SKM-1 treated with dmso at 0.1 percent for 144 hours (cell line): ENCODE data around the gene SECISBP2.
"Not testable (repeated sequence)": the region's sequence is repeated elsewhere in the genome, so short reads cannot be mapped to it uniquely, and the experiment has no call there.

Source experiments
- DNase-seq: peaks from one replicate; lab custom pipeline; 2025; ENCODE audit not compliant: unreplicated experiment; lab: John Stamatoyannopoulos, UW

SECISBP2 gene

DNA sequence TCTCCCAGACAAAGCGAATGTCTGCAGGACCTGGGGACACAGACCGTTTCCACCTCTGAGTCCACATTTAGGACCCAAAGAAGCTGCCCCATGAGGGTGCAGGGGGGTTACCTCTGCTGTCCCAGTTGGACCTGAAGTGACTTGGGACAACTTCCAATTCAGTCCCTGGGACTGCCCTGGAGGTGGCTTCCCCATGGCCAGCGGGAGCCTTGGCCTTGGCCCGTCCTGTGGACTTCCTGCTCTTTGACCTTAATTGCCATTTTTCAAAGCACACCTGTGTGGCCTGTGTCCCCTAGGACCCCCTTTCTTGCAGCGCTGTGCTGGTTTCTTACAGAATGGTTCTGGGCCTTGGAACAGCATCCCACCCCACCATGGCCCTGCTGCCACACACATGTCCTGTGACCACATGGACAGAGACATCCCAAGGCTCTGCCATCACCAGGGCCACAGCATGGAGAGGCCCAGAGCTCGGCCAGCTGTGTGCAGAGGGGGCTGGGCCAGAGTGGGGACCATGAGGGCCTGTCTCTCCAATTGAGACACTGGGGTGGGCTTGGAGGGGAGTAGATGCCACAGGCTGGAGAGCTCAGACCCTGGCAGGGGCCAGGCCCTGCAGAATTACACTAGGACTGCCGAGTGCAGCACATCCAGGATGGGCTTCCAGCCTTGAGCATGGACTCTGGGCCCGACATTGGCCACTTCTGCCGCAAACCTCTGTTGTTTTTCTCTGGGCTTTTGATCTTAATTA, 45.8 kb downstream of the SECISBP2 start:
- no peak for DNase-seq

DNA sequence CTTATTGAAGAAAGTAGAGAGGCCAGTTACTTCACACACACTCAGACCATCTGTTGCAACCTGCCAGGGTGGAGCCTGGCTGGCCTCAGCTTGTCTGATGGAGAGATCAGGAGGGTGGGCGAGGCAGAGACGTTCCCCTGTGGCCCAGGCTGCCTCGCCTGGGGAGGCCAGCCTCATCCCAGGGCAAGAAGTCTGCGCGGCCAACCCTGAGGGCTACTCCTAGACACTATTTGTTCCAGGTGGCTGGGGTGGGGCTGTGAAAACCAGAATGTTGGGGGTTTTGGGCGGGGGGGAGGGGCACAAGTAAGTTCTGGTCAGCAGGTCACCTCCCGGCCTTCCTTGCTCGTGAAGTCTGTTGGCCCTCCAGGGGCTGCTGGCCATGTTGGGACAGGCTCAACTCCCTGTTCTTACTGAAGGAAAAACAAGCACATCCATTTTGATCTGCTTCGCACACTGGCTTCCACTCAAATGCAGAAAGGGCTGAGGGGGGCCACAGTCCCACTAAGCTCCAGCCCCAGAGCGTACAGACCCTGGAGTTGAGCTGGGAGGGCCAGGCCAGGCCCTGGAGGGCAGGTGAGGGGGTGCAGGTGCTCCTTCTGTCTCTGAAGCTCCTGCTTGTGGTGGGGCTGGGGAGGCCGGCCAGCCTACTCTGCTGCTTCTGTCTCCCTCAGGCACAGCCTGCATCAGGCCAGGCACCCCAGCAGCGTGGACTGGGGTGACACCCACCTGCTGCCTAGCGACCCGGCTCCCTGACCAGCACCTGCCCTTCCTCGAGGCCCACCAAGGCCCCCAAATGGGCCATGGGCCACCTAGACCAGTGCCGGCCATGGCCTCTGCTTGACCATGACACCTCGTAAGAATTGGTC, 46.6 kb downstream of the SECISBP2 start:
- no peak for DNase-seq

DNA sequence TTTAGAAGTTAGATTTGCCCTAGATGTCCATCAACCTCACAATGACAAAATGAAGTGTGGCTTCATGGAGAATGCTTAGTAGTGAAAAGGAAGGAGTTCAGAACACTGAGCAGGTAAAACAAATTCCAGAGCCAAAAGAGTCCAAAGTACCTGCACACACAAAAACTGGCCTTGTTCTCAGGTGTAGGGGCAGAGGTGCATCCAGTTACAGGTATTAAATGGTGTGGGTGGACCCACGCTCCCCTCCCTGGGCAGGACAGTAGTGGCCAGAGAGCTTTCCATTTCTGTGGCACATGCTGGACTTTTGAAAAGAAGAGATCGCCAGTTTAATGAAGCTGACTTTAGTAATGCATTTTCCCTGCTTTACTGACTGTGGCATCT, 47.2 kb downstream of the SECISBP2 start:
- no peak for DNase-seq

DNA sequence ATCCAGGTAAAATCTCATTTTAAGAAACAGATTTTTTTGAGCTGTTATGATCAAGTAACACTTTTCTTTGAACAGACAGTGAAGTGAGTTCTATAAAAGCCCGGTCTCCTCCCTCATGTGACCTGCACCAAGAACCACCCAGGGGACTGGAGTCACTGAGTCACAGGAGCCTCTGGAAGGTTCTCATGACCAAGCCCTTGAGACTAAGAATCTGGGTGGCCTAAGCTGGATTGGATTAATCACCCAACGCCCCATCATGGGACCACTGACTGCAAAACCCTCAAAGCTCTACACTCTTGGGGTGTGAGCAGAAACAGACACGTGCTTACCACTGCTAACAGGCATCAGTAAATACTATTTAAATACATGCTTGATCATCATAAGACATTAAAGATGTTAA, 48.4 kb downstream of the SECISBP2 start:
- DNase-seq = no peak

DNA sequence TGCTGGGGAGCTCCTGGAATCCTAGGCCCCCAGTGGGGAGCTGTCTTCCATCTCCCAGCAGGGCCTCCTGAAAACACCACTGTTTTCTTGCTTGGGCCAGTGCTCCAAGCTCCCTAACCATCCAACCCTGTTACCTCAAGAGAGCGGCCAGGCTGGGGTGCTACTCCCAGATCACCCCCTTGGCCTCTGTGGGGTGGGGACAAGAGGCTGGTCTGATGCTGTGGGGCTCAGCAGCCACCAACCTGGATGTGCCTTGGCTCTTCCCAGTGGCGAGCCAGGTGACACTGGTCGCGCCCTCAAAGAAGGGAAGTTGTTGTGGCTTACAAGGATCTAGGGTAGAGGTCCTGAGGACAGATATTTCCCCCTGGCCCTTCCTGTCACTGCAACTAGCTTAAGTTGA, 49.0 kb downstream of the SECISBP2 start:
- no peak for DNase-seq

DNA sequence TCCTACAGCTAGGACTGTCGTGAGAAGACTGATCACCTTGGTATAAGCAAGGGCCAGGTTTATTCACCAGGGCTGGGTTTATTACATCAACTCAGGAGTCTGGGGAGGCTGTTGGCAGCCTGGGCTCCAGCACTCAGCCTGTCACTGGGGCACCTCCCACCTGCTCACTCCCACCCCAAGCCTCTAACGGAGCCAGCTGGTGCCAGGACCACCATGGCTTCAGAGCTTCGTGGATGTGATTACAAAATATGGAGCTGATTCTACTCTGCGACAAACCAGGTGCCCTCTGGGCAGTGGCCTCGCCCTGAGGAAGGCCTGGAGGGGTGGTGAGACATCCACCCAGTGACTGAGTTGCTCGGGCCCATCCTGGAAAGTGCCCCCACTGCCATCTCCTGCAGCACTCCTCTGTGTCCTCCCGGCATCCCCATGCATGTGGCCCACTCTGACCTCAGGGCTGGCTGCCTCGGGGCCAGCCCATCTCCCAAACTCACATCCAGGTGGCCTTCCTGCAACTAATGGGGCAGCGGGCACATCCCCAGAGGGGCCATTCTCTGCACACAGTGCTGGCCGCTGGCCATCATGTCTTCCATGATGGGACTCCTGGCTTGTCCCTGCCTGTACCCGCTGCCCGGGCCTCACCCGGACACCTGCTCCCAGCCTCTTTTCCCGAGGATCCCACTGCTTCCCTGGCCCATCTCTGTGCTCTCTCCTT, 49.6 kb downstream of the SECISBP2 start:
- no peak for DNase-seq

DNA sequence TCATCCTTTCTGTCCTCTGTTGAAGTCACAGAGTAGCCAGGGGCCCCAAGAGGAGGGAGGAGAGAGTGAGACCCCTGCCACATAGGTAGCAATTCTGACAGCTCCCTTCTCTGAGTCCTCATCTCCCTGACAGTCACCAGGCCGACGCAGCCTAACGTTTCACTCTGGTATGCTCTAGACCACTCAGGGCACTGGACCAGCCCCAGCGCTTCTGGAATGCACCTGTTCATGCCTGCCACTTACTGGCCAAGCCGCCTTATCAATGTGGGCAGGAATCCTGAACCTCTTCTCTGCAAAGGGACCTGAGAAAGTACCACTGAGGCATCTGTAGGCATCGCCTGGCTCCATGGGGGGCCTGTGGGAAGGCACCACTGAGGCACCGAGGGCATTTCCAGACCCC, 50.2 kb downstream of the SECISBP2 start:
- no peak for DNase-seq

DNA sequence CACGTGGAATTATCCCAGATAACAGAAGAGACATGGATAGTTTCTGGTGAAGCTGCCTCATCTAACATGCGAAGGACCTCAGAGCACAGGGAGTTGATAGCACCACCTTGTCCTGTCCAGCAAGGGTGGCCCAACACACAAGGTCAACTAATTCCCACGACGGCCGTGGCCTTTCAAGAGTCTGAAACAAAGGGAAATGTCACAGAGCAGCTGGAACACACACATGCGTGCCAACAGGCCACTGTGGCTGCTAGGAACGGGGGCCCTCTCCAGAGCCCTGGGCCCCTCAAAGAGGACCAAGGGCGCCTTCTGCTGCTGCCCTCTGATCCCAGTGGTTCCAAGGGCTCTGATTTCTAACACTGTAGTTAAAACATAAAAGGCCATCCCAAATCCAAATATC, 50.7 kb downstream of the SECISBP2 start:
- no peak for DNase-seq

DNA sequence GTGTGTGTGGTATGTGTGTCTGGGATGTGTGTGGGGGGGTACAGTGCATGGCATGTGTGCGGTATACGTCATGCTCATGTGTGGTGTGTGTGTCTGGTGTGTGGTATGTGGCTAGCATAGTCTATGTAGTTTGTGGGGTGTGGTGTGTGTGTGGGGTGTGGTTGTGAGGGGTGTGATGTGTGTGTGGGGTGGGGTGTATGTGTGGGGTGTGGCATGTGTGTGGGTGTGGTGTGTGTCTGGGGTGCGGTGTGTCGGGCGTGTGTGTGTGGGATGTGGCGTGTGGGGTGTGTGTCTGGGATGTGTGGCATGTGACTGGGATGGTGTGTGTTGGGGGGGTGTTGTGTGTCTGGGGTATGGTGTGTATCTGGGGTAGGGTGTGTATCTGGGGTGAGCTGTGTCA, 52.3 kb downstream of the SECISBP2 start:
- DNase-seq = no peak

DNA sequence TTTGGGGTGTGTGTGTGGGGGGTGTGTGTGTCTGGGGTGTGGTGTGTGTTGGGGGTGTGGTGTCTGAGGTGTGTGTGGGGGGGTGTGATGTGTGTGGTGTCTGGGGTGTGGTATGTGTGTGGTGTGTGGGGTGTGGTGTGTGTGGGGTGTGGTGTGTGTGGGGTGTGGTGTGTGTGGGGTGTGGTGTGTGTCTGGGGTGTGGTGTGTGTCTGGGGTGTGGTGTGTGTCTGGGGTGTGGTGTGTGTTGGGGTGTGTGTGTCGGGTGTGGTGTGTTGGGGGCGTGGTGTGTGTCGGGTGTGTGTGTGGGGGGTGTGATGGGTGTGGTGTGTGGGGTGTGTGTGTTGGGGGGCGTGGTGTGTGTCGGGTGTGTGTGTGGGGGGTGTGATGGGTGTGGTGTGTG, 53.5 kb downstream of the SECISBP2 start:
- DNase-seq = not testable (repeated sequence)

DNA sequence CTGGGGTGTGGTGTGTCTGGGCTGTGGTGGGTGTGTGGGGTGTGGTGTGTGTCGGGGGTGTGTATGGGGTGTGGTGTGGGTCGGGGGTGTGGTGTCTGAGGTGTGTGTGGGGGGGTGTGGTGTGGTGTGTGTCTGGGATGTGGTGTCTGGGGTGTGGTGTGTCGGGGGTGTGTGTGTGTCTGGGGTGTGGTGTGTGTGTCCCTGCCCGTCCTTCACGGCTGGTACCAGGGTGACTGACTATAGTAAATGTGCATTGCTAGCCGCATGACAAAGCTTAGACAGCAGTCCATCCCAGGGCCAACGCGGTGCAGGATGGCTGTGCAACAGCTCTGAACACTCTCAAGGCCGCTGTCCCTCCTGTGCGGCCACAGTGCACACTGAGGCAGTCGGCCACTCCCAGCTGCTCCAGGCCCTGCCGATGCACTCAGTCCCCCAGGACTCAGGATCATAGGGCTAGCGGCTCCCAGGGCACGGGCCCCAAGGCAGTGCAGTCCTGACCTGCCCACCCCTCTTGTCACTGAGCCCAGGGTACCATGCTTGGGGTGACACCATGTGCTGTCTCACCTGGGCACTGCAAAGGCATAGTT, 54.0 kb downstream of the SECISBP2 start:
- DNase-seq = no peak

DNA sequence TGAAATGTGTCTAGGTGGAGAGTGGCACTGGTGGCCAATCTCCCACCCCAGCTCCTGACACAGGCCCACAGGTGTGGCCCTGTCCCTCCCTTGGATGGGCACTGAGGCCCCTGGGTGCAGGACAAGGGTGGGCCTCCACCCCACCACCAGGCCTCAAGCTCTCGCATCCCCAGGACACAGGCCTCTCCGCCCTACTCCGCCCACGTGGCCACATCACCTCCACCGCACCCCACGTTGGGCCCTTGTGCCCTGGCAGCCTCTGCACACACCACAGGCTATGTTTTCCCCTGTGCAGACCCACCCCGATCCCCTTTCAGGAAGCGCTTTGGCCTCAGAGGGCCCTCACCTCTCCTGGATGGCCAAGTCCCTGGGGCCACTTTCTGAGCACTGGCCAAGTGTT, 54.7 kb downstream of the SECISBP2 start:
- no peak for DNase-seq

DNA sequence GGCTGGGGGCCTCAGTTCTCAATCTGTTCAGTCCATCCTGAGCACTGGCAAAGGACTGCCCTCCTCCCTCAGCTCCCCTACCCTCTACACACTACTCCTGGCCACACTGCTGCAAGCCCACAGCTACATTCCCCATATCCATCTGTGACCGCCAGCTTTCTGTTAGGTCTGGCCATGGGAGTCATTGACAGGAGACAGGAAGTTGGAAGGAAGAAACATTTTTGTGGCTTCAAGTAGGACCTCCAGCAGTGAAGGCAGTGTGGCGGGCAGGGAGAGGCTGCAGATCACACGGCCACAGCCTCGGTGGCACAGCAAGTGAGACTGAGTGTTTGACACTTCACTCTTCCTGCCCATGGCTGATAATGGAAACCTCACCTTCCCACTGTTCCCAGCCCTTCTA, 55.9 kb downstream of the SECISBP2 start:
- no peak for DNase-seq

DNA sequence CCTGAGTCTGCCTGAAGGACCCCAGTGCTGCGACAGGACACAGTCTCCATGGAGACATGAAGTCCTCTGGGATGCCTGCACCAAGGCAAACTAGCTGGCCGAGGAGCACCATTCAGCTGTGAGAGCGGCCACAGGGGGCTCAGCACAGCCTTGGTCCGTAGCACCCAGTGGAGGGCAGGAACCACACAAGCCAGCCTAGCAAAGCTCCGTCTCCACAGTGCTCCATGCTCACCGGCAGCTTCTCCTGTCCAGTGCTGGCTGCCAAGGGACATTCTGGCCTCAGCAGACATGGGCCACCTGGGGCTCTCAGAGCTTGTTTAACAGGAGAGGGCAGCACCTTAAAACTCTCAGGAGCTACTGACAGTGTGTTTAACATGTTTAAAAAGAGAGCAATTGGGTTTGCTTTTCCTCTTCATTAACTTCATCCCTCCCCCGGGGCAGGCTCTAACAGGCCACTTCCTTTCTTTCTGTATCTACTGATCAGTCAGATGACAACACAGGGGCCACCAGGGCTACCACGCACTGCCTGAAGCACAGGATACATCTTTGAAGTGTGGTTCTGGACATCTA, 57.0 kb downstream of the SECISBP2 start:
- peak; percentile 28 for DNase-seq

DNA sequence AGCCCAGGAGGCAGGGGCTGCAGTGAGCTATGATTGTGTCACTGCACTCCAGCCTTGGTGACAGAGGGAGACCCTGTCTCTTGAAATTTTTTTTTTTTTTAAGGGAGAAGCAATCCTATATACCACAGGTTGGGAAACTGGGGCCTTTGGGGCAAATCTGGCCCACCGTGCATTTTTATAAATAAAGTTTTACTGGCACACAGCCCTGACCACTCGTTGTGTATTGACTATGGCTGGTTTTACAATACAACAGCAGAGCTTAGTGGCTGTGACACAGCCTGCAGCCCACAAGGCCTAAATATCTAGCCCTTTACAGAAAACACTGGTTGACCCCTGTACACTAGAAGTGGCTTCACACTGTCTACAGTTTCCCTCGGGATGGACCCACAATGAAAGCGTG, 58.0 kb downstream of the SECISBP2 start:
- DNase-seq = no peak

DNA sequence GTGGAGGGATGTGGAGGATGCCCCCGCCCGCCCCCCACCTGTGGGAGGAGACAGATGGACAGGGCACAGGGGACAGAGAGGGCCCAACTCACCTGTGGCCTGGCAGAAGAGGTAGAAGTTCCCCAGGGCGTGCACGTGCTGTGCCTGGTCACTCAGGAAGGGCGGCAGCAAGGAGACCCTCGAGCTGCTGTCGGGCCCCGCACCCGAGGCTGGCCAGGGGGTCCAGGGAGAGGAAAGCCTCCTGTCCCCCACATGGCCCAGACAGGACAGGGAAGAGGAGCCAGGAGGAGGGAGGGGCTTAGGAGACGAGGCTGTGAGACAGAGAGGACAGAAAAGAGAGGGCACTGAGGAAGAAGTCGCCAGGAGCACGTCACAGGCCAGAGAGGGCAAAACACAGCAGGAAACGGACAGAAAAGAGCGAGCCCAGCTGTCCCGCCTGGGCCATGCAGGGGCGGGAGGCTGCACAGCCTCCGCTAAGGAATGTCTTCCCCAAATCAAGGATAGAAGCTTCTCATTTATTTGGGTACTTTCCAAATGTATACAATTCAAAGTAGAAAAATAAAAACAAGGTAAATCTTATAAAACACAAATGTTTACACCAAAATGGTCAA, 58.5 kb downstream of the SECISBP2 start:
- DNase-seq = no peak

DNA sequence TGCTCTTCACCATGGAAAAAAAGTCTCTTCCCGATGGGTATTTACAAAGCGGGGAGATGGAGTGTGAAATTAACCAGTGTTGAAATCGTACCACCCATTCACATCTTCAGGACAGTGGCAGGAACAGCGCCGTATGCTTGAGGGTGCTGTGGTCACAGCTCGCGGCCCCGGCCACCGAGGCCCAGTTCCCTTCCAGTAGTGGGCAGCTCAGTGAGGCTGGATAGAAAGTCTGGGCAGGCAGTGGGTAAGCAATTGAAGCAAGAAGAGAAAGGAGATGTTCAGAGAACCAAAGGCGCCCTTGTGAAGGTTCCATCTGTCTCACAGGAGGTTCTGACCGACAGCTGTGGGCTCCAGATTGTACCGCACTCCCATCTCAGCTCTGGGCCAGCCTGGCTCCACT, 59.1 kb downstream of the SECISBP2 start:
- no peak for DNase-seq

DNA sequence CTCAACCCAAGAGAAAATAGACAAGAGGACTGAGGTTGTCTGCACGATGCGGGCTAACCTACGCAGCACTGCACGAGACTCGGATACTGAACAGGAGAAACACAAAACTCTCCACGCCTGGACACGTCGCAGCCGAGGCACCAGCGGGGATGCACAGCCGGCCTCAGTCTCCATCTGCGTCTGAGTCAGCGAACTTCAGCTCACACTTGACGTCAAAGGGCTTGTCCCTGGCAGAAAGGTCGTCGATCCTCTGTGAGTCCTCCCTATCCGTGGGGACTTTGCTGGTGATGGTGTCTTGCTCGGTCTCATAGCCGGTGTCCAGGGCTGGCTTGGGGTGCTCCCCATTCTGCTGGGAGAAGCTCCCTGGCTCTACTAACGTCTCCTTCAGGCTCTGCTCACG, 60.2 kb downstream of the SECISBP2 start:
- DNase-seq = no peak

DNA sequence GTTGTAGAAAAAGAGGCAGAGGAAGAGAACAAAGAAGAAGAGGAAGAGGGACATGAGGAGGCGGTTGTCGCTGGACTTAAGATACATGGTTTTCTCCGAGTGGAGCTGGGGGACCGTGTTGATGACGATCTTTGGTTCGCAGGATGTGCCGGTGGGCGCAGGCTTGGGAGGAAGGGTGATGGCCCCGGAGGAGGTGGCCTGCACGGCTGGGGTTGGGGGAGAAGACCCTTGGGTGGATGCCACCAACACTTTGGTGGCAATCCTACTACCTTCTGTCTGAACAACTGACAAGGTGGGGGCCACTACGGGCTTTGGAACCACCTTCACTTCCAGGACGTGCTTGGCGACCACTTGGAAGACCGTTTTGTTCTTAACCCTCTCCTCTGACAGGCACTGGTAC, 60.7 kb downstream of the SECISBP2 start:
- DNase-seq = no peak

DNA sequence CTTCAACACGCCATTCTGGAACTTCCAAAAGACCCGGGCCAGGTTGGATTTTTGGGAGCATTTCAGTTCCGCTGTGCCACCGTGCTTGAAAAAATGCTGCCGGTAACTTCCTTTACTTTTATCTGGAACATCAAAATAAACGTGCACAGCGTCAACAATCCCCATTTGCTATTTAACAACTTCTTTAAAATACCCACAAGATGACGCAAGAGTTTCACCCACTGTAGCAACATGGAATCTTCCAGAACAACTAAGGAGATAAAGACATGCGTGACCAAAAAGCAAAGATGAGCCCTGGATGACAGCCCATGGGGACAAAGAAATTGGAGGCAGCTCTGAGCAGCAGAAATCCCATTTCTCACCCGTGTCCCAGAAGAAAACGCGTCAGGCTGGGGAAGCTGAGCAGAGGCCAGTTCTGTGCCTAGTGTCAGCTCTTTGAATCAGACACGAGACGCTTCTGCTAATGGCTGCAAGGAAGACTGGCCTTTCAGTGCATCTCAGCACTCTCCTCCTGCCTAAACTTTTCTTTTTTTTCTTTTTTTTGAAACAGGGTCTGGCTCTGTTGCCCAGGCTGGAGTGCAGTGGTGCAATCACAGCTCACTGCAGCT, 61.3 kb downstream of the SECISBP2 start:
- DNase-seq = no peak
